Mesenchymal stem cell (in vitro differentiated cells and primary cell): Measurements from ENCODE around the gene RGS10.

Experiments used
- DNase-seq: peaks from one replicate; pipeline ENCODE4 v3.0.0-alpha.2; 2013
- H2AFZ ChIP-seq: one replicate; pipeline ENCODE4 v1.6.1; 2013; ENCODE audit warnings: low read depth, mild to moderate bottlenecking, control low read depth, inconsistent platforms, low read length, moderate library complexity
- H2AK5ac ChIP-seq: 2 replicates; pipeline ENCODE4 v1.6.1; 2013; ENCODE audit warnings: low read length, moderate library complexity, mild to moderate bottlenecking, inconsistent platforms; ENCODE audit not compliant: severe bottlenecking
- H2BK120ac ChIP-seq: one replicate; pipeline ENCODE4 v1.6.1; 2013; ENCODE audit warnings: low read depth, mild to moderate bottlenecking, inconsistent platforms, low read length, moderate library complexity
- H2BK12ac ChIP-seq, 2 experiments: one replicate each; pipeline ENCODE4 v1.6.1; 2013; ENCODE audit warnings: inconsistent platforms in 2 of 2, low read length in 2 of 2, mild to moderate bottlenecking in 2 of 2, moderate library complexity in 2 of 2, control low read depth in 1 of 2
- H2BK15ac ChIP-seq: one replicate; pipeline ENCODE4 v1.6.1; 2013; ENCODE audit warnings: mild to moderate bottlenecking, low read depth, inconsistent platforms; ENCODE audit not compliant: poor library complexity, severe bottlenecking
- H2BK5ac ChIP-seq: 2 replicates; pipeline ENCODE4 v1.6.1; 2013; ENCODE audit warnings: low read depth, mild to moderate bottlenecking, low read length, control low read depth, inconsistent platforms; ENCODE audit not compliant: poor library complexity, severe bottlenecking
- H3K14ac ChIP-seq, 2 experiments: one replicate each; pipeline ENCODE4 v1.6.1; 2013; ENCODE audit warnings: inconsistent platforms in 2 of 2, low read length in 2 of 2, control low read depth in 1 of 2, mild to moderate bottlenecking in 1 of 2, moderate library complexity in 1 of 2
- H3K18ac ChIP-seq, 2 experiments: one replicate each; pipeline ENCODE4 v1.6.1; 2013; ENCODE audit warnings: inconsistent platforms in 2 of 2, low read length in 2 of 2, control low read depth in 1 of 2, low read depth in 1 of 2, mild to moderate bottlenecking in 1 of 2
- H3K23ac ChIP-seq, 2 experiments: one replicate each; pipeline ENCODE4 v1.6.1; 2013; ENCODE audit warnings: inconsistent platforms in 2 of 2, low read length in 2 of 2, mild to moderate bottlenecking in 2 of 2, moderate library complexity in 2 of 2, control low read depth in 1 of 2
- H3K27ac ChIP-seq: 2 replicates; pipeline ENCODE4 v1.5.1; 2013; ENCODE audit warnings: mild to moderate bottlenecking, moderate library complexity, low read length, control low read depth, inconsistent platforms; ENCODE audit not compliant: poor library complexity, severe bottlenecking
- H3K27me3 ChIP-seq, 2 experiments: 2 replicates each; pipeline versions ENCODE4 v1.6.1 to v1.7.0; 2013; ENCODE audit warnings: low read length in 2 of 2, mild to moderate bottlenecking in 2 of 2, moderate library complexity in 2 of 2, control low read depth in 1 of 2, inconsistent platforms in 1 of 2; ENCODE audit not compliant: control insufficient read depth in 1 of 2, insufficient read depth in 1 of 2
- H3K36me3 ChIP-seq, 2 experiments: 2 replicates each; pipeline versions ENCODE4 v1.6.1 to v1.7.0; 2013; ENCODE audit warnings: low read length in 2 of 2, control low read depth in 1 of 2, inconsistent platforms in 1 of 2, low read depth in 1 of 2, mild to moderate bottlenecking in 1 of 2; ENCODE audit not compliant: insufficient read depth in 2 of 2, control insufficient read depth in 1 of 2
- H3K4ac ChIP-seq, 2 experiments: one replicate each; pipeline ENCODE4 v1.6.1; 2013; ENCODE audit warnings: inconsistent platforms in 2 of 2, low read length in 2 of 2, mild to moderate bottlenecking in 2 of 2, moderate library complexity in 2 of 2, control low read depth in 1 of 2, low read depth in 1 of 2
- H3K4me1 ChIP-seq: 2 replicates; pipeline ENCODE4 v1.6.1; 2013; ENCODE audit warnings: low read depth, low read length, control low read depth; ENCODE audit not compliant: control insufficient read depth, insufficient read depth
- H3K4me2 ChIP-seq: 2 replicates; pipeline ENCODE4 v1.6.1; 2013; ENCODE audit warnings: low read length, mild to moderate bottlenecking, inconsistent platforms; ENCODE audit not compliant: poor library complexity, severe bottlenecking
- H3K4me3 ChIP-seq, 2 experiments: 2 replicates each; pipeline versions ENCODE4 v1.5.1 to v1.7.0; 2013; ENCODE audit warnings: low read length in 2 of 2, mild to moderate bottlenecking in 2 of 2, control low read depth in 1 of 2, low read depth in 1 of 2; ENCODE audit not compliant: insufficient read depth in 1 of 2
- H3K79me1 ChIP-seq: replicated peaks from 2 replicates; pipeline ENCODE4 v1.6.1; 2013; ENCODE audit warnings: mild to moderate bottlenecking, control low read depth, low read length, inconsistent platforms; ENCODE audit not compliant: poor library complexity, severe bottlenecking
- H3K9ac ChIP-seq: 2 replicates; pipeline ENCODE4 v1.7.0; 2013; ENCODE audit warnings: mild to moderate bottlenecking, low read length, moderate library complexity
- H3K9me3 ChIP-seq: 2 replicates; pipeline ENCODE4 v1.7.0; 2013; ENCODE audit warnings: mild to moderate bottlenecking, low read length; ENCODE audit not compliant: control insufficient read depth
- H4K8ac ChIP-seq: one replicate; pipeline ENCODE4 v1.6.1; 2013; ENCODE audit warnings: inconsistent platforms, mild to moderate bottlenecking, low read length, moderate library complexity
- H4K91ac ChIP-seq: one replicate; pipeline ENCODE4 v1.6.1; 2013; ENCODE audit warnings: mild to moderate bottlenecking, low read length, inconsistent platforms
- WGBS: methylation state at CpG from one replicate; pipeline ENCODE4 v1.1.7; 2013; ENCODE audit warnings: mixed read lengths; 5-methylcytosine and 5-hydroxymethylcytosine counted together

The RGS10 gene

GRCh38 chr10:119454316-119454715, 88.2 kb downstream of the RGS10 start:
- no peak overlapping the region for H2AK5ac ChIP-seq
- H2BK5ac ChIP-seq, result no peak overlapping the region
- no peak overlapping the region for H3K18ac ChIP-seq
- H3K9ac ChIP-seq, result no peak overlapping the region
- H3K23ac ChIP-seq, result no peak overlapping the region
- peaks cover 27% of the 10 kb centered on the region for H3K4me1 ChIP-seq
- H4K91ac ChIP-seq, result no peak overlapping the region
- peak overlapping the region; percentile 7 for H2AFZ ChIP-seq
- no peak overlapping the region for H3K27ac ChIP-seq
- H2BK120ac ChIP-seq, result no peak overlapping the region
- no peaks in the 10 kb centered on the region for H3K27me3 ChIP-seq
- H3K36me3 ChIP-seq, result peaks cover 25 to 37% of the 10 kb centered on the region in 2 experiments
- H3K9me3 ChIP-seq, result no peaks in the 10 kb centered on the region
- DNase-seq, result no peak
- no peak overlapping the region for H3K4ac ChIP-seq
- no peak overlapping the region for H3K4me2 ChIP-seq
- no peaks in the 10 kb centered on the region for H3K79me1 ChIP-seq
- H3K14ac ChIP-seq, result no peak overlapping the region
- no peak overlapping the region for H2BK15ac ChIP-seq
- no peak overlapping the region for H4K8ac ChIP-seq
- no peak overlapping the region for H3K4me3 ChIP-seq
- no peak overlapping the region for H2BK12ac ChIP-seq
- WGBS, result 85% methylated on average over 13 of the region's 13 CpGs

GRCh38 chr10:119453313-119453712, 89.2 kb downstream of the RGS10 start:
- 94% methylated on average over 11 of the region's 11 CpGs for WGBS
- Histone ChIP-seq H3K27me3 (no peaks in the 10 kb centered on the region), H2BK120ac (no peak overlapping the region), H3K9me3 (no peaks in the 10 kb centered on the region), H2AK5ac (no peak overlapping the region), H3K27ac (no peak overlapping the region), H4K8ac (no peak overlapping the region), H3K79me1 (no peaks in the 10 kb centered on the region), H3K4me3 (peak overlapping the region in 1 of 2 experiments; percentile 9), H3K23ac (no peak overlapping the region), H4K91ac (no peak overlapping the region), H3K4ac (no peak overlapping the region), H2BK15ac (no peak overlapping the region), H2AFZ (no peak overlapping the region), H3K9ac (no peak overlapping the region), H2BK5ac (no peak overlapping the region), H2BK12ac (no peak overlapping the region), H3K14ac (no peak overlapping the region), H3K18ac (no peak overlapping the region), H3K4me2 (no peak overlapping the region), H3K36me3 (peaks cover 30 to 39% of the 10 kb centered on the region in 2 experiments), H3K4me1 (peaks cover 36% of the 10 kb centered on the region)
- no peak for DNase-seq

DNA sequence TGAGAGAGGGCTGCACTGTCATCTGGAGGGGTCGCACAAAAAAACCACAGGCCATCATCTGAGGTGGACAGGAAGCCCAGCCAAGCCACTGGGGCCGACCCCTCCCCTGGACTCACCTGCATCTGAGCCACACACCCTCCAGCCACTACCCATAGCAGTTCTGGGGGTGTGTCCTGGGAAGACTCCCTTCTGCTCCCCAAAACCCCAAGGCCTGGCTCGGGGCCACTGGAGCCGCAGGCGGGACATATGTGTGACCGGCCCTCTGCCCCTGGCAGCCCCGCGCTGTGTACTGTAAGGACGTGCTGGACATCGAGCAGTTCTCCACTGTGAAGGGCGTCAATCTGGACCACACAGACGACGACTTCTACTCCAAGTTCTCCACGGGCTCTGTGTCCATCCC, 90.1 kb downstream of the RGS10 start:
- H3K27me3 ChIP-seq, result no peaks in the 10 kb centered on the region
- no peak overlapping the region for H3K18ac ChIP-seq
- no peak overlapping the region for H2BK12ac ChIP-seq
- H3K79me1 ChIP-seq, result no peaks in the 10 kb centered on the region
- H2BK120ac ChIP-seq, result no peak overlapping the region
- no peaks in the 10 kb centered on the region for H3K9me3 ChIP-seq
- no peak overlapping the region for H4K91ac ChIP-seq
- no peak overlapping the region for H3K14ac ChIP-seq
- no peak overlapping the region for H2AFZ ChIP-seq
- no peak overlapping the region for H2AK5ac ChIP-seq
- H3K27ac ChIP-seq, result no peak overlapping the region
- H3K4me2 ChIP-seq, result no peak overlapping the region
- peaks cover 32 to 47% of the 10 kb centered on the region in 2 experiments for H3K36me3 ChIP-seq
- no peak overlapping the region for H3K4me3 ChIP-seq
- H3K4ac ChIP-seq, result no peak overlapping the region
- H2BK15ac ChIP-seq, result no peak overlapping the region
- peaks cover 36% of the 10 kb centered on the region for H3K4me1 ChIP-seq
- no peak overlapping the region for H3K23ac ChIP-seq
- WGBS, result over 99% methylated on average over 14 of the region's 14 CpGs
- H2BK5ac ChIP-seq, result no peak overlapping the region
- no peak for DNase-seq
- no peak overlapping the region for H3K9ac ChIP-seq
- no peak overlapping the region for H4K8ac ChIP-seq

- Histone ChIP-seq H4K8ac (no peak overlapping the region), H3K9me3 (no peaks in the 10 kb centered on the region), H3K18ac (no peak overlapping the region), H2BK120ac (no peak overlapping the region), H3K4me2 (no peak overlapping the region), H2BK12ac (no peak overlapping the region), H3K4me3 (no peak overlapping the region), H3K79me1 (no peaks in the 10 kb centered on the region), H3K36me3 (peaks cover 32 to 50% of the 10 kb centered on the region in 2 experiments), H3K4ac (no peak overlapping the region), H2AK5ac (no peak overlapping the region), H3K9ac (peak overlapping the region; percentile 41), H2BK5ac (no peak overlapping the region), H2BK15ac (no peak overlapping the region), H3K27me3 (no peaks in the 10 kb centered on the region), H3K4me1 (peaks cover 33% of the 10 kb centered on the region), H4K91ac (no peak overlapping the region), H3K23ac (no peak overlapping the region), H3K27ac (no peak overlapping the region), H2AFZ (no peak overlapping the region), H3K14ac (no peak overlapping the region)
- no peak for DNase-seq
- 94% methylated on average over 16 of the region's 16 CpGs for whole genome bisulfite sequencing
Observed at GRCh38 chr10:119451300-119451896, 91.1 kb downstream of the RGS10 start.
